ENCODE measurements around the gene TP53AIP1.
"Not testable (repeated sequence)": the region's sequence is repeated elsewhere in the genome, so short reads cannot be mapped to it uniquely, and the experiment has no call there.

The TP53AIP1 gene

DNA sequence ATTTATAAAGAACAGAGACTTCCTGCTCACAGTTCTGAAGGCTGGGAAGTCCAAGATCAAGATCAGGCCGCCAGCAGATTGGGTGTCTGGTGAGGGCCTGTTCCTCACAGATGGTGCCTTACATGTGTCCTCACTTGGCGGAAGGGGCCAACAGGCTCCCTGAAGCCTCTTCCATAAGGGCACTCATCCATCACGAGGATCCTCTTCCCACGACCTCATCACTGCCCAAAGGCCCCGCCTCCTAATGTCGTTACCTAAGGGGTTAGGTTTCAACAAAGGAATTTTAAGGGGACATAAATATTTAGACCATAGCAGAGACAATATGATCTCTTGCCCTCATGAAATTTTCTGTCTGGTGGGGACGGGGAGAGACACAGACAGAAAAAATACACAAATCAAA is 18.6 kb downstream of the TP53AIP1 start:
- Histone ChIP-seq H3K9me3 (no peaks in the 10 kb centered on the region), H3K27ac (no peak overlapping the region), H3K27me3 (peaks cover 0 to 5% of the 10 kb centered on the region in 2 donors), H3K36me3 (no peaks in the 10 kb centered on the region), H3K4me3 (no peak overlapping the region), H3K4me1 (no peaks in the 10 kb centered on the region)
- no peak for DNase-seq
- TF ChIP-seq, protein P1, sequence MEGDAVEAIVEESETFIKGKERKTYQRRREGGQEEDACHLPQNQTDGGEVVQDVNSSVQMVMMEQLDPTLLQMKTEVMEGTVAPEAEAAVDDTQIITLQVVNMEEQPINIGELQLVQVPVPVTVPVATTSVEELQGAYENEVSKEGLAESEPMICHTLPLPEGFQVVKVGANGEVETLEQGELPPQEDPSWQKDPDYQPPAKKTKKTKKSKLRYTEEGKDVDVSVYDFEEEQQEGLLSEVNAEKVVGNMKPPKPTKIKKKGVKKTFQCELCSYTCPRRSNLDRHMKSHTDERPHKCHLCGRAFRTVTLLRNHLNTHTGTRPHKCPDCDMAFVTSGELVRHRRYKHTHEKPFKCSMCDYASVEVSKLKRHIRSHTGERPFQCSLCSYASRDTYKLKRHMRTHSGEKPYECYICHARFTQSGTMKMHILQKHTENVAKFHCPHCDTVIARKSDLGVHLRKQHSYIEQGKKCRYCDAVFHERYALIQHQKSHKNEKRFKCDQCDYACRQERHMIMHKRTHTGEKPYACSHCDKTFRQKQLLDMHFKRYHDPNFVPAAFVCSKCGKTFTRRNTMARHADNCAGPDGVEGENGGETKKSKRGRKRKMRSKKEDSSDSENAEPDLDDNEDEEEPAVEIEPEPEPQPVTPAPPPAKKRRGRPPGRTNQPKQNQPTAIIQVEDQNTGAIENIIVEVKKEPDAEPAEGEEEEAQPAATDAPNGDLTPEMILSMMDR (IDR thresholded peaks at IDR 0.05): no peak
- intact Hi-C loops (cut with DNase I; ENCODE audit: low total_unique reads): no loop called here

DNA sequence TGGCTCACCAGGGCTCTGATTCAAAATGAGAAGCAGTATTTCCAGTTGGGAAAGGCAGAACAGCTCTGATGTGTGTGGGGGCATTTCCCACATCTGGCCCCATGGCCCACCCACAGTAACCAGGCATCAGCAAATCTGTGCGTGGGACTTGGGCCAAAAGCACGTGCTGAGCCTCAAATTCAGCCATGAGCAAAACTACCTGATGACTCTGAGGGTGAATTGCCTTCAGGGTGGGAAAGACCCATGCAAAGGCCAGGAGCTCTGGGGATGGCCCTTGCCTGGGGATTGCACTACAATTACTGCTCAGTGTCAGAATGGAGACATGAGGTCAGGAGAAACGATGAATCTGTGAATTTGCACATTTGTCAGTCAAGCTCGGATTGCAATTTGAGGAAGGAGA is 20.9 kb downstream of the TP53AIP1 start:
- intact Hi-C loops (cut with DNase I; ENCODE audit: low total_unique reads): no loop called here
- H3K27ac ChIP-seq: no peak overlapping the region
- no peaks in the 10 kb centered on the region for H3K9me3 ChIP-seq
- H3K4me3 ChIP-seq: no peak overlapping the region
- no peaks in the 10 kb centered on the region for H3K4me1 ChIP-seq
- no peaks in the 10 kb centered on the region for H3K27me3 ChIP-seq
- H3K36me3 ChIP-seq: no peaks in the 10 kb centered on the region
- TF ChIP-seq, protein P1 (IDR thresholded peaks at IDR 0.05): no peak
- DNase-seq: no peak

DNA sequence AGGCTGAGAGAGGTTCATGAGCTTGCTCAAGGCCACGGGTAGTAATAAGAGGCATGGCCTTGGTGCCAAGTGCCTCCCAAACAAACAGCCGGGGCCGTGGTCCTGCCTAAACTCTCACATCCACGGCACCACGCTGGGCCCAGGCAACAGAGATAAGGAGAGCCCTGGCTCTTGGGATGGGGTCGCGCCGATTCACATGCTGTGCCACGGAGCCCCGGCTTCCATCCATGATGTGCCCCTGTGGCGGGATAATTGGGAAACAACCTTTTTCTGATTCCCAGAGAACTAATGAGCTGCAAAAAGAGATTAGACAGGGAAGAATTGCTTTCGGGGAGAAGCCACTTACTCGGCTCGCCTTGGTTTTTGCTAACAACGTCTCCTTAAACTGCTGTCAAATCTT is 22.0 kb downstream of the TP53AIP1 start:
- no peak for DNase-seq
- no peaks in the 10 kb centered on the region for H3K36me3 ChIP-seq
- H3K27me3 ChIP-seq: no peaks in the 10 kb centered on the region
- no peak overlapping the region for H3K4me3 ChIP-seq
- H3K4me1 ChIP-seq: no peaks in the 10 kb centered on the region
- H3K27ac ChIP-seq: no peak overlapping the region
- H3K9me3 ChIP-seq: no peaks in the 10 kb centered on the region
- intact Hi-C loops (cut with DNase I; ENCODE audit: low total_unique reads): no loop called here
- TF ChIP-seq, protein P1 (IDR thresholded peaks at IDR 0.05): no peak

DNA sequence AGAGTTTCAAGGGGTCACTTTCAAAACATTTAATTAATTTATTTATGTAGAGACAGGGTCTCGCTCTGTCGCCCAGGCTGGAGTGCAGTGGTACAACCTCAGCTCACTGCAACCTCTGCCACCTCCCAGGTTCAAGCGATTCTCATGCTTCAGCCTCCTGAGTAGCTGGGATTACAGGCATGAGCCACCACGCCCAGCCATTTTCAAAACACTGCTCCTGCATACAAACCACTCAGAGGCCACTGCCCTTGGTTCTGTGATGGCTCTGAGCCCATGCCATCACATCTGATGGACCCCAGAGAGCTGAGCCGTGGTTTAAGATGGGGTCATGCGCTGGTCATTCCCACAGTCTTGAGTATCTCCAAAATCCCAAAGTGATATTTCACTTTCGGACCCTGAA is 23.0 kb downstream of the TP53AIP1 start:
- DNase-seq; H3K27ac ChIP-seq; H3K4me1 ChIP-seq; H3K36me3 ChIP-seq; H3K27me3 ChIP-seq; intact Hi-C loops (cut with DNase I; ENCODE audit: low total_unique reads); H3K4me3 ChIP-seq; H3K9me3 ChIP-seq: not testable (repeated sequence)

DNA sequence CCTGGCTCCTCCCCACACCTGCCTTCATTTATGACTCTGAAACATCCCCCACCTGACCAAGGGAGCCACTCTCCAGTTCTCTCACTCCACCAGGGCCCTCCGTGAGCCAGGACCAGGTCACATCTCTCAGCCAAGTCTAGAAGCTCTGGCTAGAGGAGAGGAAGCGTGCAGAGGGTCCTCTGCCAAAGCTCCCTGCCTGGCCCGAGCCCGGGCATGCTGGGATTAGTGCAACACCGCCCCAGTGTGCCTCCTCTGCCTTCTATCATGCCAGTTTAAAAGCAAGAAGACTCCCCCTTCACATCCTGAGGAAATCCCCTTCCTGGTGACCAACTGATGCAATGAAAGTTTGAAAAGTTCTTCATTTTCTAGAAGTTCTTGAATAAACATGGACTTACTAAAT is 23.5 kb downstream of the TP53AIP1 start:
- DNase-seq: no peak
- intact Hi-C loops (cut with DNase I; ENCODE audit: low total_unique reads): no loop called here

DNA sequence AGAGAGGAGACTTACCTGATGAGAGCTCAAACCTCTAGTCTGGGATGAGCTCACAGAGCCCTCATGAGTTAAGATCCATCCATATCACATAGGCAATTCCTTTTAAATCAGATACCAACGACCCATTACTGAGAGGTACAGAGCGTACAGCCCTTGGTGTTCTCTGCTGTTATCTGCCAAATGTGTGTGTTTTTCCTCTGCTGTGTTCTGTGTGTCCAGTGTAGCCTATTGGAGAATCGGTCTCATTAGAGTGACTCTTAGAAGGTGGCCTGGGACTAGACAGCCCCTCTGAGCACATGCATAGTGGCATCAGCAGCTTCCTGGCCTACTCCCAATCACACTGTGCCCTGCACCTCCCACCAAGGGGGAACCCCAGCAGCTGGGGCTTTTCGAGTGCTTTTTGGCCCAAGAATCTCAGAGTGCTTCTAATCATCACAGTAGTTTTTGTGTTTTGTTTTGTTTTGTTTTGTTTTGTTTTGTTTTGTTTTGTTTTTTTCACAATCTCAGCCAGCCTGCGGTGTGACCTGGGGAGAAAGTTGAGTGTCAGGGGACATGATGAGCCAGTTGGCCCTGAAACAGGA is 25.4 kb downstream of the TP53AIP1 start:
- H3K4me3 ChIP-seq: no peak overlapping the region
- intact Hi-C loops (cut with DNase I; ENCODE audit: low total_unique reads): no loop called here
- no peaks in the 10 kb centered on the region for H3K4me1 ChIP-seq
- DNase-seq: no peak
- no peaks in the 10 kb centered on the region for H3K36me3 ChIP-seq
- TF ChIP-seq, protein P1 (IDR thresholded peaks at IDR 0.05): no peak
- H3K27me3 ChIP-seq: no peaks in the 10 kb centered on the region
- no peak overlapping the region for H3K27ac ChIP-seq
- H3K9me3 ChIP-seq: no peaks in the 10 kb centered on the region

More for the DNA sequence above, 23.5 kb downstream of the TP53AIP1 start:
- no peaks in the 10 kb centered on the region for H3K4me1 ChIP-seq
- no peaks in the 10 kb centered on the region for H3K36me3 ChIP-seq
- H3K4me3 ChIP-seq: no peak overlapping the region
- H3K27me3 ChIP-seq: no peaks in the 10 kb centered on the region
- H3K9me3 ChIP-seq: no peaks in the 10 kb centered on the region
- TF ChIP-seq, protein P1 (IDR thresholded peaks at IDR 0.05): no peak
- no peak overlapping the region for H3K27ac ChIP-seq
